Uterus (tissue), 4 donors: ENCODE measurements around the gene KRT78. TPM values are rescaled to one million over a fixed set of nuclear protein-coding genes. Genes with fewer than 3 reads are reported as not detected.
A peak's percentile ranks its signal among the peaks of the same experiment; 100 is the strongest.

ENCODE experiments used
- DNase-seq, 2 donors: peaks; one replicate each; pipeline ENCODE4 v3.0.0-alpha.2; 2019 to 2020
- H3K27ac ChIP-seq, 2 donors: fragments of 200-600 bp; sonication (generic); 1 replicate in 1 of 2; 2 replicates in 1 of 2; pipeline ENCODE4 v1.5.1; 2016 to 2018
- H3K27me3 ChIP-seq, 2 donors: fragments of 200-600 bp; sonication (generic); one replicate each; pipeline ENCODE4 v1.5.1; 2018 to 2019; ENCODE audit warnings: control low read depth in 1 of 2
- H3K36me3 ChIP-seq, 2 donors: fragments of 200-600 bp; sonication (generic); one replicate each; pipeline ENCODE4 v1.5.1; 2019; ENCODE audit warnings: control low read depth in 1 of 2
- H3K4me1 ChIP-seq, 2 donors: fragments of 200-600 bp; sonication (generic); one replicate each; pipeline ENCODE4 v1.5.1; 2018 to 2019; ENCODE audit warnings: control low read depth in 1 of 2
- H3K4me3 ChIP-seq, 2 donors: fragments of 200-600 bp; sonication (generic); 1 replicate in 1 of 2; 2 replicates in 1 of 2; pipeline ENCODE4 v1.5.1; 2018 to 2019; ENCODE audit warnings: mild to moderate bottlenecking in 1 of 2
- H3K9me3 ChIP-seq, 2 donors: fragments of 200-600 bp; sonication (generic); one replicate each; pipeline ENCODE4 v1.5.1; 2019; ENCODE audit warnings: control low read depth in 1 of 2
- CTCF ChIP-seq, 4 experiments: fragments of 200-600 bp in 2 of 4; fragments of 450-650 bp in 2 of 4; sonication (generic) in 2 of 4; IDR thresholded peaks; one replicate each; pipeline ENCODE4 v1.5.1; 2016 to 2019; ENCODE audit warnings: antibody characterized with exemption in 4 of 4, mild to moderate bottlenecking in 2 of 4, moderate library complexity in 1 of 4
- POLR2A ChIP-seq, 2 donors: fragments of 450-650 bp; IDR thresholded peaks; one replicate each; pipeline ENCODE4 v1.6.1; 2016; ENCODE audit warnings: antibody characterized with exemption in 2 of 2, mild to moderate bottlenecking in 1 of 2, moderate library complexity in 1 of 2
- intact Hi-C: fragments of 100-400 bp; cut with DNase I; formaldehyde crosslinking; loops from one replicate; pipeline ENCODE4 v1.15.1; 2023; ENCODE audit warnings: low total_unique reads
- total RNA-seq, 4 donors: library from RNA; depleted of rRNA in 3 of 4; stranded (reverse); fragments of >200 nt in 3 of 4; gene quantifications; one replicate each; pipeline versions ENCODE4 v1.1.0 to v1.2.4, GENCODE V29; 2014 to 2023
- donor health status: DM: yes; HTN: yes; CAD: no.

The KRT78 gene
- total RNA-seq, 4 donors from 2014 or later, result not detected

- H3K4me1 ChIP-seq, result peaks cover 0 to 13% of the 10 kb centered on the region in 2 donors
- intact Hi-C loops, result loop anchor here (5.0 to 10.0 kb wide), 2 partner anchors 507 to 725 kb away; no protein-coding TSS in a partner anchor
- no peaks in the 10 kb centered on the region for H3K36me3 ChIP-seq
- H3K27ac ChIP-seq, result peak overlapping the region; percentile 26 to 43
- TF ChIP-seq POLR2A (IDR thresholded peaks at IDR 0.05), result no peak
- peak; percentile 60 to 93 (median 78) for TF ChIP-seq CTCF (IDR thresholded peaks at IDR 0.05)
- H3K4me3 ChIP-seq, result peak overlapping the region in 1 of 2 donors; percentile 14
- no peaks in the 10 kb centered on the region for H3K9me3 ChIP-seq
- peak; percentile 73 to 85 for DNase-seq
- H3K27me3 ChIP-seq, result no peaks in the 10 kb centered on the region
These were observed 30.9 kb upstream of the KRT78 start for GRCh38 chr12:52879394-52880351.

GRCh38 chr12:52878507-52879393 lies 30.0 kb upstream of the KRT78 start:
- H3K4me1 ChIP-seq, result peaks cover 0 to 17% of the 10 kb centered on the region in 2 donors
- no peak for DNase-seq
- H3K4me3 ChIP-seq, result peak overlapping the region in 1 of 2 donors; percentile 14
- intact Hi-C loops, result loop anchor here (5.0 to 10.0 kb wide), 2 partner anchors 506 to 724 kb away; no protein-coding TSS in a partner anchor
- no peaks in the 10 kb centered on the region for H3K36me3 ChIP-seq
- TF ChIP-seq POLR2A (IDR thresholded peaks at IDR 0.05) (no peak), CTCF (IDR thresholded peaks at IDR 0.05) (no peak)
- no peaks in the 10 kb centered on the region for H3K27me3 ChIP-seq
- H3K27ac ChIP-seq, result peak overlapping the region; percentile 26 to 43
- H3K9me3 ChIP-seq, result no peaks in the 10 kb centered on the region

GRCh38 chr12:52877242-52877641 lies 28.4 kb upstream of the KRT78 start:
- Histone ChIP-seq H3K36me3 (no peaks in the 10 kb centered on the region), H3K27ac (no peak overlapping the region)
- intact Hi-C loops, result loop anchor here (5.0 to 10.0 kb wide), 2 partner anchors 505 to 722 kb away; no protein-coding TSS in a partner anchor

GRCh38 chr12:52876372-52876771 lies 27.6 kb upstream of the KRT78 start:
- Histone ChIP-seq H3K27ac (no peak overlapping the region), H3K4me3 (no peak overlapping the region), H3K4me1 (peaks cover 0 to 17% of the 10 kb centered on the region in 2 donors), H3K27me3 (no peaks in the 10 kb centered on the region), H3K36me3 (no peaks in the 10 kb centered on the region), H3K9me3 (no peaks in the 10 kb centered on the region)
- DNase-seq, result no peak
- TF ChIP-seq CTCF (IDR thresholded peaks at IDR 0.05), result no peak
- TF ChIP-seq POLR2A (IDR thresholded peaks at IDR 0.05), result no peak
- intact Hi-C loops, result loop anchor here (5.0 to 10.0 kb wide), 2 partner anchors 504 to 722 kb away; no protein-coding TSS in a partner anchor

More at GRCh38 chr12:52877242-52877641, 28.4 kb upstream of the KRT78 start:
- Histone ChIP-seq H3K4me1 (peaks cover 0 to 17% of the 10 kb centered on the region in 2 donors), H3K9me3 (no peaks in the 10 kb centered on the region), H3K27me3 (no peaks in the 10 kb centered on the region), H3K4me3 (no peak overlapping the region)
- DNase-seq, result no peak
- TF ChIP-seq CTCF (IDR thresholded peaks at IDR 0.05) (no peak), POLR2A (IDR thresholded peaks at IDR 0.05) (no peak)
